ENCODE results near the gene SNX9.

The SNX9 gene

GRCh38 chr6:157952861-157953351, 129.9 kb downstream of the SNX9 start:
- Histone ChIP-seq H2AFZ (ENCODE audit: low read length) (no peak overlapping the region), H3K79me2 (ENCODE audit: insufficient read depth, low read length) (no peaks in the 10 kb centered on the region), H3K4me2 (ENCODE audit: low read length) (no peak overlapping the region)

GRCh38 chr6:157953580-157954091, 130.6 kb downstream of the SNX9 start:
- no peak overlapping the region for H3K9ac ChIP-seq (ENCODE audit: low read length)
- no peaks in the 10 kb centered on the region for H3K79me2 ChIP-seq (ENCODE audit: insufficient read depth, low read length)
- no peak for TF ChIP-seq EZH2 (IDR thresholded peaks at IDR 0.05; ENCODE audit: borderline replicate concordance, low read length)
- no peak for TF ChIP-seq CTCF (IDR thresholded peaks at IDR 0.05; ENCODE audit: low read length)
- no peak overlapping the region for H3K27ac ChIP-seq (ENCODE audit: low read depth, low read length, poor library complexity, severe bottlenecking)
- H2AFZ ChIP-seq (ENCODE audit: low read length), result no peak overlapping the region
- no peak overlapping the region for H3K4me2 ChIP-seq (ENCODE audit: low read length)
- H3K36me3 ChIP-seq (ENCODE audit: insufficient read depth, low read length), result no peaks in the 10 kb centered on the region; the same call in 1 of the 2 replicates
- 0 out of 2 replicates have a peak, but pooled peaks cover 4% of the 10 kb centered on the region for H3K27me3 ChIP-seq (ENCODE audit: insufficient read depth, low read length)
- no peaks in the 10 kb centered on the region for H4K20me1 ChIP-seq (ENCODE audit: insufficient read depth, low read length)
- H3K9me2 ChIP-seq (ENCODE audit: low read depth, low read length), result no peaks in the 10 kb centered on the region
- H3K4me1 ChIP-seq (ENCODE audit: insufficient read depth, low read length, severe bottlenecking), result no peaks in the 10 kb centered on the region
- no peaks in the 10 kb centered on the region for H3F3A ChIP-seq (ENCODE audit: insufficient read depth, low read length)
- no peak overlapping the region for H3K4me3 ChIP-seq (ENCODE audit: low read depth, low read length, poor library complexity, severe bottlenecking)
- no peaks in the 10 kb centered on the region; the same call in 1 of the 2 replicates for H3K9me3 ChIP-seq (ENCODE audit: low read length)

More at GRCh38 chr6:157952861-157953351, 129.9 kb downstream of the SNX9 start:
- no peaks in the 10 kb centered on the region for H3F3A ChIP-seq (ENCODE audit: insufficient read depth, low read length)
- no peaks in the 10 kb centered on the region for H4K20me1 ChIP-seq (ENCODE audit: insufficient read depth, low read length)
- no peaks in the 10 kb centered on the region; the same call in 1 of the 2 replicates for H3K9me3 ChIP-seq (ENCODE audit: low read length)
- H3K9ac ChIP-seq (ENCODE audit: low read length), result no peak overlapping the region
- no peak for TF ChIP-seq EZH2 (IDR thresholded peaks at IDR 0.05; ENCODE audit: borderline replicate concordance, low read length)
- no peak for TF ChIP-seq CTCF (IDR thresholded peaks at IDR 0.05; ENCODE audit: low read length)
- H3K9me2 ChIP-seq (ENCODE audit: low read depth, low read length), result no peaks in the 10 kb centered on the region
- H3K27me3 ChIP-seq (ENCODE audit: insufficient read depth, low read length), result 0 out of 2 replicates have a peak, but pooled peaks cover 4% of the 10 kb centered on the region
- no peaks in the 10 kb centered on the region for H3K4me1 ChIP-seq (ENCODE audit: insufficient read depth, low read length, severe bottlenecking)
- no peaks in the 10 kb centered on the region; the same call in 1 of the 2 replicates for H3K36me3 ChIP-seq (ENCODE audit: insufficient read depth, low read length)
- H3K27ac ChIP-seq (ENCODE audit: low read depth, low read length, poor library complexity, severe bottlenecking), result no peak overlapping the region
- no peak overlapping the region for H3K4me3 ChIP-seq (ENCODE audit: low read depth, low read length, poor library complexity, severe bottlenecking)

GRCh38 chr6:157954150-157955117, 131.4 kb downstream of the SNX9 start:
- H3K27ac ChIP-seq (ENCODE audit: low read depth, low read length, poor library complexity, severe bottlenecking), result no peak overlapping the region
- H3K79me2 ChIP-seq (ENCODE audit: insufficient read depth, low read length), result no peaks in the 10 kb centered on the region
- TF ChIP-seq EZH2 (IDR thresholded peaks at IDR 0.05; ENCODE audit: borderline replicate concordance, low read length), result no peak
- TF ChIP-seq CTCF (IDR thresholded peaks at IDR 0.05; ENCODE audit: low read length), result no peak
- H3F3A ChIP-seq (ENCODE audit: insufficient read depth, low read length), result no peaks in the 10 kb centered on the region
- H3K4me2 ChIP-seq (ENCODE audit: low read length), result no peak overlapping the region
- no peak overlapping the region for H3K4me3 ChIP-seq (ENCODE audit: low read depth, low read length, poor library complexity, severe bottlenecking)
- no peaks in the 10 kb centered on the region for H3K9me2 ChIP-seq (ENCODE audit: low read depth, low read length)
- H3K4me1 ChIP-seq (ENCODE audit: insufficient read depth, low read length, severe bottlenecking), result no peaks in the 10 kb centered on the region
- 0 out of 2 replicates have a peak, but pooled peaks cover 4% of the 10 kb centered on the region for H3K27me3 ChIP-seq (ENCODE audit: insufficient read depth, low read length)
- H3K36me3 ChIP-seq (ENCODE audit: insufficient read depth, low read length), result no peaks in the 10 kb centered on the region; the same call in 1 of the 2 replicates
- no peak overlapping the region for H3K9ac ChIP-seq (ENCODE audit: low read length)
- no peaks in the 10 kb centered on the region for H4K20me1 ChIP-seq (ENCODE audit: insufficient read depth, low read length)
- no peaks in the 10 kb centered on the region; the same call in 1 of the 2 replicates for H3K9me3 ChIP-seq (ENCODE audit: low read length)
- no peak overlapping the region for H2AFZ ChIP-seq (ENCODE audit: low read length)
